Activated naive CD4-positive, alpha-beta T cell treated with anti-CD3 and anti-CD28 coated beads, Interleukin-2, amount 50 U/mL, for 24 hours (primary cell): Measurements from ENCODE around the gene TCN2.

ENCODE experiments used
- H3K27ac Mint-ChIP-seq: one replicate; pipeline ENCODE4 v1.8.0; 2021; ENCODE audit warnings: mild to moderate bottlenecking, mixed read lengths
- H3K27me3 Mint-ChIP-seq: one replicate; pipeline ENCODE4 v1.8.0; 2021; ENCODE audit warnings: mixed read lengths
- H3K36me3 Mint-ChIP-seq: one replicate; pipeline ENCODE4 v1.8.0; 2021; ENCODE audit warnings: mixed read lengths
- H3K4me1 Mint-ChIP-seq: one replicate; pipeline ENCODE4 v1.8.0; 2021; ENCODE audit warnings: mixed read lengths
- H3K4me3 Mint-ChIP-seq: one replicate; pipeline ENCODE4 v1.8.0; 2021; ENCODE audit warnings: mild to moderate bottlenecking, mixed read lengths
- H3K9me3 Mint-ChIP-seq: one replicate; pipeline ENCODE4 v1.8.0; 2021; ENCODE audit warnings: mixed read lengths

Gene TCN2

GRCh38 chr22:30596199-30596598, 10.8 kb upstream of the TCN2 start:
- H3K27me3 Mint-ChIP-seq, result peaks cover 3% of the 10 kb centered on the region
- H3K27ac Mint-ChIP-seq, result no peak overlapping the region
- H3K36me3 Mint-ChIP-seq, result no peaks in the 10 kb centered on the region
- H3K4me3 Mint-ChIP-seq, result no peak overlapping the region
- no peaks in the 10 kb centered on the region for H3K9me3 Mint-ChIP-seq
- H3K4me1 Mint-ChIP-seq, result no peaks in the 10 kb centered on the region

DNA sequence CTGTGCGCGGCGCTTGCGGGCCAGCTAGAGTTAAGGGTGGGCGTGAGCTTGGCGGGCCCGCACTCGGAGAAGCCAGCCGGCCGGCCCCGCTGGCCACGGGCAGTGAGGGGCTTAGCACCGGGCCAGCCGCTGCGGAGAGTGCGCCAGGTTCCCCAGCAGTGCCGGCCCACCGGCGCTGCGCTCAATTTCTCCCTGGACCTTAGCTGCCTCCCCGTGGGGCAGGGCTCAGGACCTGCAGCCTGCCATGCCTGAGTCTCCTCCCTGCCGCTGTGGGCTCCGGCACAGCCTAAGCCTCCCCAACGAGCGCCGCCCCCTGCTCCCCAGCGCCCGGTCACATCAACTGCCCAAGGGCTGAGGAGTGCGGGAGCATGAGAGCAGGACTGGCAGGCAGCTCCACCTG, 10.1 kb upstream of the TCN2 start:
- peaks cover under 1% of the 10 kb centered on the region for H3K4me1 Mint-ChIP-seq
- no peak overlapping the region for H3K4me3 Mint-ChIP-seq
- peaks cover 3% of the 10 kb centered on the region for H3K27me3 Mint-ChIP-seq

DNA sequence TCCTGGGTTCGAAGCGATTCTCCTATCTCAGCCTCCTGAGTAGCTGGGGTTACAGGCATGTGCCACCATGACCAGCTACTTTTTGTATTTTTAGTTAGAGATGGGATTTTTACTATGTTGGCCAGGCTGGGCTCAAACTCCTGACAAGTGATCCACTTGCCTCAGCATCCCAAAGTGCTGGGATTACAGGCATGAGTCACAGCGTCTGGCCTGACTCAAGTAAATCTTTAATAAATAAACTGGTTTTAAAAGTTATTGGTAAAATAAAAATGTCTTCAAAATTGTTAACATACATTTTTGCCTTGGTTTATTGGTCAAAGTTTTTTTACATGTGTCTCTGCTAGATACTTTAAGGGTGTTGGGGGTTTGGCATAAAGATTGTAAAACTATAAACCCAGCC, 8.0 kb upstream of the TCN2 start:
- Mint-ChIP-seq H3K36me3 (no peaks in the 10 kb centered on the region), H3K27me3 (no peaks in the 10 kb centered on the region), H3K4me1 (peaks cover 9% of the 10 kb centered on the region), H3K9me3 (no peaks in the 10 kb centered on the region), H3K4me3 (no peak overlapping the region), H3K27ac (no peak overlapping the region)

More for the DNA sequence above, 10.1 kb upstream of the TCN2 start:
- Mint-ChIP-seq H3K36me3 (no peaks in the 10 kb centered on the region), H3K9me3 (no peaks in the 10 kb centered on the region), H3K27ac (no peak overlapping the region)

- H3K9me3 Mint-ChIP-seq, result no peaks in the 10 kb centered on the region
- no peak overlapping the region for H3K27ac Mint-ChIP-seq
- H3K27me3 Mint-ChIP-seq, result no peaks in the 10 kb centered on the region
- H3K4me1 Mint-ChIP-seq, result peaks cover 15% of the 10 kb centered on the region
- no peak overlapping the region for H3K4me3 Mint-ChIP-seq
- no peaks in the 10 kb centered on the region for H3K36me3 Mint-ChIP-seq
Measured at GRCh38 chr22:30600921-30601320, 6.1 kb upstream of the TCN2 start.

- H3K27me3 Mint-ChIP-seq, result no peaks in the 10 kb centered on the region
- H3K36me3 Mint-ChIP-seq, result no peaks in the 10 kb centered on the region
- no peak overlapping the region for H3K4me3 Mint-ChIP-seq
- H3K27ac Mint-ChIP-seq, result no peak overlapping the region
- peaks cover 21% of the 10 kb centered on the region for H3K4me1 Mint-ChIP-seq
- H3K9me3 Mint-ChIP-seq, result no peaks in the 10 kb centered on the region
Measured at GRCh38 chr22:30601464-30601863, 5.5 kb upstream of the TCN2 start.

DNA sequence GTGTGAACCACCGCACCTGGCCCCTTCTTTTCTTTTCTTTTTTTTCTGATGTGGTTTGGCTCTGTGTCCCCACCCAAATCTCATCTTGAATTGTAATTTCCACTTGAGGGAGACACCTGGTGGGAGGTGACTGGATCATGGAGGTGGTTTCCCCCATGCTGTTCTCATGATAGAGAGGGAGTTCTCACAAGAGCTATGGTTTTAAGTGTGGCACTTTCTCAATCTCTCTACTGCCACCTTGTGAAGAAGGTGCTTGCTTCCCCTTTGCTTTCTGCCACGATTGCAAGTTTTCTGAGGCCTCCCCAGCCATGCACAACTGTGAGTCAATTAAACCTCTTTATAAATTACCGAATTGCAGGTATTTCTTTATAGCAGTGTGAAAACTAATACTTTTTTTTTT, 4.9 kb upstream of the TCN2 start:
- H3K4me1 Mint-ChIP-seq, result peaks cover 24% of the 10 kb centered on the region
- no peak overlapping the region for H3K27ac Mint-ChIP-seq
- H3K4me3 Mint-ChIP-seq, result no peak overlapping the region
- H3K27me3 Mint-ChIP-seq, result no peaks in the 10 kb centered on the region
- H3K9me3 Mint-ChIP-seq, result no peaks in the 10 kb centered on the region
- H3K36me3 Mint-ChIP-seq, result no peaks in the 10 kb centered on the region

DNA sequence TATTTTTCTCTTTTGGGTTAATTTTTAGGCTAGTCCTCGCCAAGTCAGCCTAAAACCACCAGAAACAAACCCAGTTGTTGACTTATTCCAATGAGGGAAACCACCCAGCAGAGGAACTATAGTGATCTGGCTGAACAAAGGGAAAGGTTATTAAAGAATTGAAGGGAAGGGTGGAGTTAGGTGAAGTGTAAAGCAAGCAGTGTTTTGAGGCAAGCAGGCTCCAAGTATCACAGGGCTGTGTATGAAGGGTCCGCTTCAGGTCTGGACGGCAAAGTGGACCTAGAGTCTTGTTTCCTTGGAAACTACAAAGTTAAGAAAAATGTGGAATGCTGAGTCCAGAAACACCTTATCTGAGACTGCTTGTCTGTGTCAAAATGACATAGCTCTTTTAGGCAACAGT, 3.2 kb upstream of the TCN2 start:
- peaks cover 32% of the 10 kb centered on the region for H3K4me1 Mint-ChIP-seq
- no peaks in the 10 kb centered on the region for H3K9me3 Mint-ChIP-seq
- H3K27ac Mint-ChIP-seq, result peak overlapping the region; percentile 65
- no peaks in the 10 kb centered on the region for H3K36me3 Mint-ChIP-seq
- H3K27me3 Mint-ChIP-seq, result no peaks in the 10 kb centered on the region
- H3K4me3 Mint-ChIP-seq, result no peak overlapping the region

DNA sequence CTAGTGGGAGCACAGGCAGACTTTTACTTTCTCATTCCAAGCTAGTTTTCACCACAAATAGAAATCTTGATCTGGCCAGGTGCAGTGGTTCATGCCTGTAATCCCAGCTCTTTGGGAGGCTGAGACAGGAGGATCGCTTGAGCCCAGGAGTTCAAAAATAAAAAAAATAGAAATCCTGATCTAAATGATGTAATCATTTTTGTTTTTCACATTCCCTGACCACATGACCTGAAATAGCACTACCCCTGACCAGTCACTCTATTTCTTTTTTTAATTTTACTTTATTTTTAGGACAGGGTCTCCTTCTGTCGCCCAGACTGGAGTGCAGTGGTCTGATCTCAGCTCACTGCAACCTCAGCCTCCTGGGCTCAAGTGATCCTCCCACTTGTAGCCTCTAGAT, 2.3 kb upstream of the TCN2 start:
- H3K27ac Mint-ChIP-seq, result no peak overlapping the region
- H3K4me1 Mint-ChIP-seq, result peaks cover 37% of the 10 kb centered on the region
- H3K4me3 Mint-ChIP-seq, result no peak overlapping the region
- H3K9me3 Mint-ChIP-seq, result no peaks in the 10 kb centered on the region
- no peaks in the 10 kb centered on the region for H3K36me3 Mint-ChIP-seq
- no peaks in the 10 kb centered on the region for H3K27me3 Mint-ChIP-seq

GRCh38 chr22:30605449-30606110, 1.4 kb upstream of the TCN2 start:
- Mint-ChIP-seq H3K9me3 (no peaks in the 10 kb centered on the region), H3K4me1 (peaks cover 37% of the 10 kb centered on the region), H3K27me3 (no peaks in the 10 kb centered on the region), H3K27ac (peak overlapping the region; percentile 65), H3K36me3 (no peaks in the 10 kb centered on the region), H3K4me3 (peak overlapping the region; percentile 62)

- Mint-ChIP-seq H3K4me3 (peak overlapping the region; percentile 86), H3K4me1 (peaks cover 31% of the 10 kb centered on the region), H3K27ac (no peak overlapping the region), H3K27me3 (no peaks in the 10 kb centered on the region), H3K9me3 (no peaks in the 10 kb centered on the region), H3K36me3 (no peaks in the 10 kb centered on the region)
Measured at GRCh38 chr22:30607300-30607930, 441 bp downstream of the TCN2 start.

- H3K4me3 Mint-ChIP-seq, result no peak overlapping the region
- H3K27me3 Mint-ChIP-seq, result no peaks in the 10 kb centered on the region
- H3K4me1 Mint-ChIP-seq, result peaks cover 28% of the 10 kb centered on the region
- H3K9me3 Mint-ChIP-seq, result no peaks in the 10 kb centered on the region
- H3K36me3 Mint-ChIP-seq, result no peaks in the 10 kb centered on the region
- H3K27ac Mint-ChIP-seq, result no peak overlapping the region
Measured at GRCh38 chr22:30607939-30608338, 965 bp downstream of the TCN2 start.

DNA sequence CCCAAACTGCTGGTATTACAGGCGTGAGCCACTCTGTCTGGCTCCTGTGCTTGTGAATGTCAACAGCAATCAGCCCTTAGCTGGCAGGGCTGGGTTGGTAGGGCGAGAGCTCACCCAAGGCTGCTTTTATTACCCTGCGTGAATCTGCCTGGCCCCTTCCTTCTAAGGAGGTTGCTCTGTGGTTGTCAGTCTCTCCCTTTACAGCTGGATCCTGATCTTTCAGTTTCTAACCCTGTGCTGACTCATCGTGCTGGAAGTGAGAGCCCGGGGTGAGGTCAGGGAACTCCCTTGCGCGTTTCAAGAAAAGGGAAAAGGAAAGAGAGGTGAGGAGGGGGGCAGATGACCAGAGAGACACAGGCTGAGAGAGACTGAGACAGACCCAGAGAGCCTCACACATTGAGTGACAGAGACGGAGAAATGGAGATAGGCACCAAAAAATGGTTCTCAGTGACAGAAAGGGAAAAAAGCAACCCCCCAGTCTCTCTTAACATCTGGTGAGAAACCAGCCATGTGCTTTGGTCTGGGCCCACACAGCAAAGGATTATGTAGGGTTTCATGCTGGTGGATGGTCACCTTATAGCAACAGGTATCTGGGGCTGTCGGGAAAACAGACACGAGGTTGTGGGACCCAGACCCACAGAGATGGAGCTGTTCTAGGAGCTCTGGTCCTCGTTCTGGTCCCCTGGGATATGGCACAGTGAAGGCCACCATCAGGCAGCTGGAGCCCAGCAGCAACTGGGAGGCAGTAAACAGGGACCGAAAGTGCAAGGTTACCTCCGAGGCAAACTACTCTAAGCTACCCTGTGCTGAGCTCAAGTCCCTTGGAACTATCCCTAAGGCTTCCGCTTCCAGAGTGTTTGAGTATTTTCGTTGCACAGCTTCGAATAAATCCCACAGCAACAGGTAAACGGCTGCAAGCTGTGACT, 2.5 kb downstream of the TCN2 start:
- Mint-ChIP-seq H3K27me3 (no peaks in the 10 kb centered on the region), H3K4me3 (no peak overlapping the region), H3K36me3 (no peaks in the 10 kb centered on the region), H3K9me3 (no peaks in the 10 kb centered on the region), H3K27ac (no peak overlapping the region), H3K4me1 (peaks cover 28% of the 10 kb centered on the region)

DNA sequence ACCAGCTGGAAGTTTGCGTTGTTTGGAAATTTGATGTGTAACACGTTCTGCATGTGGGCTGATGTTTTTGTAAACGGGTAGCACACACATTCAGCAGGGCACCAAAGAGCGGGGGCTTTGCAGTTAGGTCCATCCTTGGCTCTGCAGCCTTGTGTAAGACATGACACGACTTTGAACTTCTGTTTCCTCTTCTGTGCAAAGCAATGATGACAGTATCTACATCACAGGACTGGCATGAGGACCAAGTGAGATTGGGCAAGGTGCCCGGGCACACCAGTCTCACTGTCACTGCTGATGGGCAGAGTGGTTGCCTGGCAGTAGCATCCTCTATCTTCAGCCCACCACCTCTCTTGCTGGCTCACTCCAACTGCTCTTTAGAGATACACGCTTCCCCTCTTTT, 3.3 kb downstream of the TCN2 start:
- Mint-ChIP-seq H3K36me3 (no peaks in the 10 kb centered on the region), H3K4me3 (no peak overlapping the region), H3K27me3 (no peaks in the 10 kb centered on the region), H3K9me3 (no peaks in the 10 kb centered on the region), H3K4me1 (peaks cover 28% of the 10 kb centered on the region), H3K27ac (no peak overlapping the region)

DNA sequence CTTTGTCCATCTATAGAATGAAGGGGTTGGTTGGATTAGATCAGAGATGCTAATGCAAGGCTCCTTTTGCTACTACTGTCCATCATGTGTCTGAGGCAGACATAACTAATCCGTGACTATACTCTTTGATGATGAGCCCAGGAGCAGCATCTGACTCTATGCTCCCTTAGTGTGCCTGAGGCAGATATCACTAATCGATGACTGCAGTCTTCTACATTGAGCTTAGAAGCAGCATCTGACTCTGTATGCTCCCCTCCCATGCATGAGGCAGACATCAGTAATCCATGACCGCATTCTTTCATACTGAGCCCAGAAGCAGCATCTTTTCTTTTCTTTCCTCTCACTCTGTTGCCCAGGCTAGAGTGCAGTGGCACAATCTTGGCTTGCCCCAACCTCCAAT, 4.2 kb downstream of the TCN2 start:
- no peak overlapping the region for H3K27ac Mint-ChIP-seq
- no peak overlapping the region for H3K4me3 Mint-ChIP-seq
- no peaks in the 10 kb centered on the region for H3K36me3 Mint-ChIP-seq
- H3K27me3 Mint-ChIP-seq, result no peaks in the 10 kb centered on the region
- H3K9me3 Mint-ChIP-seq, result no peaks in the 10 kb centered on the region
- peaks cover 19% of the 10 kb centered on the region for H3K4me1 Mint-ChIP-seq

- Mint-ChIP-seq H3K4me1 (peaks cover 5% of the 10 kb centered on the region), H3K9me3 (no peaks in the 10 kb centered on the region), H3K36me3 (no peaks in the 10 kb centered on the region), H3K27me3 (no peaks in the 10 kb centered on the region), H3K4me3 (no peak overlapping the region), H3K27ac (no peak overlapping the region)
Measured at GRCh38 chr22:30612789-30613188, 5.8 kb downstream of the TCN2 start.

DNA sequence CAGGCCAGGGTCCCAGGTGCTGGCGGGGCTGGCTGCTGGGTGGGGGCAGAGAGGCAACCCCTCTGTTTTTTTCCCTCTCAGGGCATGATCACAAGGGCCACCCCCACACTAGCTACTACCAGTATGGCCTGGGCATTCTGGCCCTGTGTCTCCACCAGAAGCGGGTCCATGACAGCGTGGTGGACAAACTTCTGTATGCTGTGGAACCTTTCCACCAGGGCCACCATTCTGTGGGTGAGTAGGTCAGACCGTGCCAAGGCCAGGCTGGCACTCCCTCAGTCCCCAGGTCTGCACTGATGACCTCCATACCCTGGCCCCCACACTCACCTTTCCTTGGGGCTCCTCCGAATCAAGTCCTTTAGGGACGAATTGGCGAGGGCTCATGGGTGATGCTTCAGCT, 7.3 kb downstream of the TCN2 start:
- H3K9me3 Mint-ChIP-seq, result no peaks in the 10 kb centered on the region
- H3K27me3 Mint-ChIP-seq, result no peaks in the 10 kb centered on the region
- H3K4me3 Mint-ChIP-seq, result no peak overlapping the region
- peaks cover 2% of the 10 kb centered on the region for H3K4me1 Mint-ChIP-seq
- H3K36me3 Mint-ChIP-seq, result no peaks in the 10 kb centered on the region
- no peak overlapping the region for H3K27ac Mint-ChIP-seq
